ENCODE measurements around the gene WDR45B.
A peak's percentile ranks its signal among the peaks of the same experiment; 100 is the strongest.

Gene WDR45B

GRCh38 chr17:82649501-82650261, 1.4 kb upstream of the WDR45B start:
- H3K4me1 ChIP-seq (ENCODE audit: control insufficient read depth, low read length), result peaks cover 12% of the 10 kb centered on the region
- H3K9me2 ChIP-seq (replicated peaks; ENCODE audit: control insufficient read depth, low read length), result no peaks in the 10 kb centered on the region
- peaks cover 36% of the 10 kb centered on the region for H3K79me2 ChIP-seq (ENCODE audit: control insufficient read depth, low read length)
- H3K4me3 ChIP-seq (ENCODE audit: low read length), result no peak overlapping the region
- no peak overlapping the region for H3K4me2 ChIP-seq (ENCODE audit: low read length)
- H4K20me1 ChIP-seq (ENCODE audit: control insufficient read depth, insufficient read depth, low read depth, low read length), result peaks cover 25% of the 10 kb centered on the region
- no peaks in the 10 kb centered on the region for H3F3A ChIP-seq (ENCODE audit: control insufficient read depth, insufficient read depth)
- H3K36me3 ChIP-seq (ENCODE audit: control insufficient read depth, low read length), result peaks cover 19% of the 10 kb centered on the region
- peaks cover 6% of the 10 kb centered on the region; the same call in 1 of the 2 replicates for H3K27me3 ChIP-seq (ENCODE audit: control insufficient read depth, low read length)
- TF ChIP-seq CTCF (IDR thresholded peaks at IDR 0.05; ENCODE audit: low read depth, low read length, poor library complexity, severe bottlenecking) (no peak), EZH2phosphoT487 (IDR thresholded peaks at IDR 0.05; ENCODE audit: borderline replicate concordance, low read length) (no peak)
- H3K9me3 ChIP-seq (ENCODE audit: control insufficient read depth, insufficient read depth, low read length), result no peaks in the 10 kb centered on the region
- no peak overlapping the region for H3K27ac ChIP-seq (ENCODE audit: low read depth, low read length)

- Histone ChIP-seq H3K4me2 (ENCODE audit: low read length) (peak overlapping the region; percentile 64), H3K27ac (ENCODE audit: low read depth, low read length) (no peak overlapping the region), H3K4me1 (ENCODE audit: control insufficient read depth, low read length) (peaks cover 12% of the 10 kb centered on the region), H3F3A (ENCODE audit: control insufficient read depth, insufficient read depth) (no peaks in the 10 kb centered on the region), H3K4me3 (ENCODE audit: low read length) (peak overlapping the region; percentile 63), H4K20me1 (ENCODE audit: control insufficient read depth, insufficient read depth, low read depth, low read length) (peaks cover 25% of the 10 kb centered on the region), H3K9me3 (ENCODE audit: control insufficient read depth, insufficient read depth, low read length) (no peaks in the 10 kb centered on the region), H3K36me3 (ENCODE audit: control insufficient read depth, low read length) (peaks cover 27% of the 10 kb centered on the region), H3K27me3 (ENCODE audit: control insufficient read depth, low read length) (peaks cover 6% of the 10 kb centered on the region; the same call in 1 of the 2 replicates), H3K9me2 (replicated peaks; ENCODE audit: control insufficient read depth, low read length) (no peaks in the 10 kb centered on the region), H3K79me2 (ENCODE audit: control insufficient read depth, low read length) (peaks cover 44% of the 10 kb centered on the region)
- TF ChIP-seq EZH2phosphoT487 (IDR thresholded peaks at IDR 0.05; ENCODE audit: borderline replicate concordance, low read length) (no peak), CTCF (IDR thresholded peaks at IDR 0.05; ENCODE audit: low read depth, low read length, poor library complexity, severe bottlenecking) (no peak)
Observed at GRCh38 chr17:82648742-82649331, 593 bp upstream of the WDR45B start.

- Histone ChIP-seq H3K27me3 (ENCODE audit: control insufficient read depth, low read length) (peaks cover 6% of the 10 kb centered on the region; the same call in 1 of the 2 replicates), H3K9me3 (ENCODE audit: control insufficient read depth, insufficient read depth, low read length) (no peaks in the 10 kb centered on the region), H3K4me3 (ENCODE audit: low read length) (peak overlapping the region; percentile 95), H3K27ac (ENCODE audit: low read depth, low read length) (peak overlapping the region; percentile 87), H3K36me3 (ENCODE audit: control insufficient read depth, low read length) (peaks cover 38% of the 10 kb centered on the region), H3K79me2 (ENCODE audit: control insufficient read depth, low read length) (peaks cover 56% of the 10 kb centered on the region), H3K9me2 (replicated peaks; ENCODE audit: control insufficient read depth, low read length) (no peaks in the 10 kb centered on the region), H3K4me1 (ENCODE audit: control insufficient read depth, low read length) (peaks cover 12% of the 10 kb centered on the region), H3F3A (ENCODE audit: control insufficient read depth, insufficient read depth) (no peaks in the 10 kb centered on the region), H4K20me1 (ENCODE audit: control insufficient read depth, insufficient read depth, low read depth, low read length) (peaks cover 25% of the 10 kb centered on the region), H3K4me2 (ENCODE audit: low read length) (peak overlapping the region; percentile 92)
- peak; percentile 46 for TF ChIP-seq CTCF (IDR thresholded peaks at IDR 0.05; ENCODE audit: low read depth, low read length, poor library complexity, severe bottlenecking)
- no peak for TF ChIP-seq EZH2phosphoT487 (IDR thresholded peaks at IDR 0.05; ENCODE audit: borderline replicate concordance, low read length)
Observed at GRCh38 chr17:82647593-82648164, 565 bp downstream of the WDR45B start.

All from DOHH2 (cell line).